GM12878 (cell line): ENCODE data around the gene COL6A1. TPM values are rescaled to one million over a fixed set of nuclear protein-coding genes. Genes with fewer than 3 reads are reported as not detected.

ENCODE experiments used
- ATAC-seq: fragments of 200-7000 bp; cut with Tn5 transposase; 3 replicates; pipeline ENCODE4 v1.9.1; 2020; ENCODE audit warnings: mild to moderate bottlenecking, moderate library complexity
- BruUV-seq: library from RNA; stranded (reverse); fragments of 400-500 nt; replicated peaks from 2 replicates; lab custom pipeline; 2021; lab: Mats Ljungman, UMichigan
- CTCF ChIA-PET: fragments of 300-600 bp; sonication (Branson Sonifier 250); formaldehyde crosslinking; extraction: SDS; loops from one replicate; lab custom pipeline; 2021; ENCODE audit warnings: inconsistent platforms; lab: Yijun Ruan, JAX
- POLR2A ChIA-PET: fragments of 350-600 bp; formaldehyde crosslinking; extraction: SDS; loops from one replicate; lab custom pipeline; 2021; ENCODE audit warnings: inconsistent platforms; lab: Charles Lee
- RAD21 ChIA-PET: fragments of 300-600 bp; sonication (Branson Sonifier 250); formaldehyde crosslinking; loops from one replicate; lab custom pipeline; 2023; ENCODE audit warnings: antibody characterized with exemption; ENCODE audit not compliant: unreplicated experiment; lab: Charles Lee
- SMC1A ChIA-PET: fragments of 300-600 bp; sonication (Branson Sonifier 250); formaldehyde crosslinking; loops from one replicate; lab custom pipeline; 2023; ENCODE audit not compliant: unreplicated experiment, uncharacterized antibody; lab: Charles Lee
- DNase-seq: peaks from one replicate; pipeline ENCODE4 v3.0.0-alpha.2; 2011; ENCODE audit warnings: low read depth, low spot score
- FAIRE-seq: peaks from 3 replicates; lab custom pipeline; 2011; peaks lifted over from hg19 to GRCh38; lab: Jason Lieb, UNC
- H2AFZ ChIP-seq: 2 replicates; pipeline ENCODE4 v1.6.0; 2011; ENCODE audit warnings: low read depth, low read length, control low read depth; ENCODE audit not compliant: control insufficient read depth
- H3K27ac ChIP-seq: 2 replicates; pipeline ENCODE4 v1.5.1; 2011; ENCODE audit warnings: control low read depth; ENCODE audit not compliant: control insufficient read depth, insufficient read depth
- H3K27me3 ChIP-seq, 2 experiments: replicated peaks in 1 of 2; 2 replicates each; pipeline versions ENCODE4 v1.6.0 to v1.6.1; 2011; ENCODE audit warnings: low read length in 1 of 2; ENCODE audit not compliant: control insufficient read depth in 2 of 2, insufficient read depth in 2 of 2
- H3K36me3 ChIP-seq, 2 experiments: 2 replicates each; pipeline ENCODE4 v1.5.1; 2011; ENCODE audit warnings: low read length in 1 of 2; ENCODE audit not compliant: control insufficient read depth in 2 of 2, insufficient read depth in 2 of 2
- H3K4me1 ChIP-seq: 2 replicates; pipeline ENCODE4 v1.6.1; 2011; ENCODE audit warnings: mild to moderate bottlenecking, low read length, moderate library complexity, mixed read lengths; ENCODE audit not compliant: control insufficient read depth, insufficient read depth
- H3K4me2 ChIP-seq: 2 replicates; pipeline ENCODE4 v1.6.0; 2011; ENCODE audit warnings: control low read depth; ENCODE audit not compliant: control insufficient read depth, insufficient read depth
- H3K4me3 ChIP-seq: fragments of 200-600 bp; sonication (generic); 2 replicates; pipeline ENCODE4 v1.5.1; 2016
- H3K79me2 ChIP-seq: 2 replicates; pipeline ENCODE4 v1.6.0; 2011; ENCODE audit warnings: low read length; ENCODE audit not compliant: control insufficient read depth, insufficient read depth
- H3K9ac ChIP-seq: 2 replicates; pipeline ENCODE4 v1.8.0; 2011; ENCODE audit warnings: low read length, control low read depth, mixed read lengths; ENCODE audit not compliant: control insufficient read depth, insufficient read depth
- H3K9me3 ChIP-seq: replicated peaks from 3 replicates; pipeline ENCODE4 v1.5.1; 2011; ENCODE audit warnings: mild to moderate bottlenecking, low read length; ENCODE audit not compliant: control insufficient read depth, insufficient read depth
- H4K20me1 ChIP-seq: 2 replicates; pipeline ENCODE4 v1.6.0; 2011; ENCODE audit not compliant: control insufficient read depth, insufficient read depth
- CEBPZ ChIP-seq: fragments of 150-350 bp; IDR thresholded peaks from 2 replicates; pipeline ENCODE4 v1.6.1; 2016; ENCODE audit warnings: low read depth, low read length
- CTCF ChIP-seq, 3 experiments: IDR thresholded peaks in 2 of 3; conservative IDR thresholded peaks in 1 of 3; 2 replicates each; pipeline ENCODE4 v1.5.1; 2011; ENCODE audit warnings: low read depth in 3 of 3, low read length in 3 of 3, mild to moderate bottlenecking in 3 of 3, control low read depth in 2 of 3, moderate library complexity in 2 of 3, inconsistent platforms in 1 of 3, mixed read lengths in 1 of 3; ENCODE audit not compliant: control insufficient read depth in 2 of 3, insufficient read depth in 1 of 3; ENCODE audit errors: extremely low read depth in 1 of 3
- E2F8 ChIP-seq: fragments of 450-650 bp; IDR thresholded peaks from 2 replicates; pipeline ENCODE4 v1.6.1; 2018; ENCODE audit warnings: mild to moderate bottlenecking, low read depth, moderate library complexity; ENCODE audit not compliant: partially characterized antibody
- IRF4 ChIP-seq: IDR thresholded peaks from 2 replicates; pipeline ENCODE4 v1.6.1; 2011; ENCODE audit warnings: low read depth, low read length
- TAF1 ChIP-seq: IDR thresholded peaks from 2 replicates; pipeline ENCODE4 v1.6.1; 2011; ENCODE audit warnings: mild to moderate bottlenecking, low read depth, low read length, borderline replicate concordance
- ZBTB11 ChIP-seq: fragments of 450-650 bp; formaldehyde crosslinking; IDR thresholded peaks from 2 replicates; pipeline ENCODE4 v1.5.0; 2022; ENCODE audit warnings: mild to moderate bottlenecking, missing genetic modification characterization
- ZNF207 ChIP-seq: fragments of 450-650 bp; IDR thresholded peaks from 2 replicates; pipeline ENCODE4 v1.6.1; 2014; ENCODE audit warnings: antibody characterized with exemption, mild to moderate bottlenecking, borderline replicate concordance
- WGBS: methylation state at CpG from one replicate; pipeline ENCODE4 v1.1.6; 2016; ENCODE audit warnings: low lambda C conversion rate; ENCODE audit not compliant: insufficient replicate concordance, insufficient coverage; ENCODE audit errors: missing lambda C conversion rate; 5-methylcytosine and 5-hydroxymethylcytosine counted together
- in situ Hi-C: fragments of 300-500 bp; cut with MboI; formaldehyde crosslinking; loops from 9 replicates; pipeline ENCODE4 v1.14.3; 2018; ENCODE audit warnings: mixed read lengths
- intact Hi-C: fragments of 100-400 bp; cut with micrococcal nuclease; formaldehyde crosslinking; loops from one replicate; pipeline ENCODE4 v1.14.2; 2022; ENCODE audit not compliant: unreplicated experiment
- polyA plus RNA-seq, 11 experiments: library from polyadenylated mRNA; depleted of rRNA in 4 of 11; unstranded in 6 of 11; stranded (reverse) in 5 of 11; fragments of >200 nt; fragmentation: Nextera tagmentation in 4 of 11; fragmentation: Illumina TruSeq in 1 of 11; extraction: Ambion mirVana in 4 of 11; extraction: Trizol in 1 of 11; gene quantifications; 1 replicate in 1 of 11; 2 replicates in 10 of 11; pipeline versions ENCODE4 v1.2.1 to v1.2.3, GENCODE V29; 2011 to 2016; ENCODE audit warnings: inconsistent platforms in 2 of 11, missing spikeins in 2 of 11, low read depth in 1 of 11
- total RNA-seq, 4 experiments: library from RNA; depleted of rRNA in 3 of 4; stranded (reverse); fragments of >200 nt in 3 of 4; fragmentation: Illumina TruSeq in 1 of 4; extraction: Trizol in 1 of 4; gene quantifications; 2 replicates each; pipeline versions ENCODE4 v1.2.1 to v1.2.3, GENCODE V29; 2013 to 2021

Gene COL6A1
- total and polyA plus RNA-seq, 10 of the 15 experiments (the other 5 are each of a cell fraction or from before 2014, with no cell fraction given): 0.12 to 1.3 (median 0.20) TPM; not detected in 7

- Histone ChIP-seq H2AFZ (no peak overlapping the region), H3K79me2 (no peaks in the 10 kb centered on the region), H3K4me1 (no peaks in the 10 kb centered on the region), H3K27ac (no peak overlapping the region), H3K27me3 (no peaks in the 10 kb centered on the region), H3K4me3 (no peak overlapping the region), H3K4me2 (no peak overlapping the region), H3K9me3 (no peaks in the 10 kb centered on the region; the same call in 2 of the 3 replicates), H3K36me3 (no peaks in the 10 kb centered on the region), H4K20me1 (no peaks in the 10 kb centered on the region), H3K9ac (no peak overlapping the region)
- DNase-seq: no peak
- ChIA-PET POLR2A (no interaction called here), SMC1A (no interaction called here), CTCF (no interaction called here), RAD21 (no interaction called here)
- in situ Hi-C loops (no loop called here), intact Hi-C loops (no loop called here)
- BruUV-seq: no TSS peak
- no peak for FAIRE-seq
- no peak for ATAC-seq
- WGBS: 37% methylated on average over 33 of the region's 33 CpGs
- no peak for TF ChIP-seq IRF4
- TF ChIP-seq TAF1: no peak
- no peak for TF ChIP-seq CEBPZ
- no peak for TF ChIP-seq CTCF (IDR thresholded peaks at IDR 0.05 in 2 of 3, conservative IDR thresholded peaks at IDR 0.05 in 1 of 3; ENCODE audit: control insufficient read depth in 2 of 3, extremely low read depth in 1 of 3, insufficient read depth in 1 of 3, low read depth in 3 of 3, low read length in 3 of 3)
- no peak for TF ChIP-seq E2F8
- TF ChIP-seq ZNF207: no peak
- TF ChIP-seq ZBTB11: no peak
These were observed 13.5 kb downstream of the COL6A1 start for GRCh38 chr21:45994759-45995685.
